Stimulated activated CD4-positive, alpha-beta T cell treated with anti-CD3 and anti-CD28 coated beads, Interleukin-2, amount 100 ng/mL, for 48 hours (primary cell): Measurements from ENCODE around the gene GPR176.
"Not testable (repeated sequence)": the region's sequence is repeated elsewhere in the genome, so short reads cannot be mapped to it uniquely, and the experiment has no call there.

Experiments used
- DNase-seq, 2 donors: peaks; one replicate each; pipeline ENCODE4 v3.0.0-alpha.2; 2020

Gene GPR176

GRCh38 chr15:39934397-39935071 is 14.5 kb upstream of the GPR176 start:
- DNase-seq: peak in 1 of 2 donors; percentile 3

GRCh38 chr15:39931615-39932014 is 11.5 kb upstream of the GPR176 start:
- DNase-seq: no peak

- no peak for DNase-seq
These were observed 6.5 kb upstream of the GPR176 start for GRCh38 chr15:39926526-39926925.

GRCh38 chr15:39925112-39925842 is 5.2 kb upstream of the GPR176 start:
- no peak for DNase-seq

- DNase-seq: no peak
These were observed 4.4 kb upstream of the GPR176 start for GRCh38 chr15:39924437-39924836.

GRCh38 chr15:39922462-39923092 is 2.5 kb upstream of the GPR176 start:
- DNase-seq: no peak

- DNase-seq: no peak
These were observed 1.2 kb upstream of the GPR176 start for GRCh38 chr15:39921274-39921638.

- DNase-seq: peak; percentile 81 to 82
These were observed 626 bp upstream of the GPR176 start for GRCh38 chr15:39920510-39921273.

GRCh38 chr15:39919411-39919747 is 687 bp downstream of the GPR176 start:
- DNase-seq: no peak

GRCh38 chr15:39918688-39919385 is 1.2 kb downstream of the GPR176 start:
- DNase-seq: no peak

GRCh38 chr15:39914977-39915376 is 5.1 kb downstream of the GPR176 start:
- no peak for DNase-seq

- DNase-seq: no peak
These were observed 11.1 kb downstream of the GPR176 start for GRCh38 chr15:39909007-39909406.

GRCh38 chr15:39908186-39908585 is 11.9 kb downstream of the GPR176 start:
- no peak for DNase-seq

- no peak for DNase-seq
These were observed 12.8 kb downstream of the GPR176 start for GRCh38 chr15:39907216-39907615.

- no peak for DNase-seq
These were observed 16.0 kb downstream of the GPR176 start for GRCh38 chr15:39904115-39904514.

- no peak for DNase-seq
These were observed 21.7 kb downstream of the GPR176 start for GRCh38 chr15:39898317-39898716.

- DNase-seq: no peak
These were observed 23.2 kb downstream of the GPR176 start for GRCh38 chr15:39896846-39897245.

- no peak for DNase-seq
These were observed 24.0 kb downstream of the GPR176 start for GRCh38 chr15:39896101-39896500.

GRCh38 chr15:39893051-39893450 is 27.0 kb downstream of the GPR176 start:
- DNase-seq: not testable (repeated sequence)

- DNase-seq: no peak
These were observed 27.6 kb downstream of the GPR176 start for GRCh38 chr15:39892418-39892817.

GRCh38 chr15:39890621-39891020 is 29.4 kb downstream of the GPR176 start:
- DNase-seq: no peak

GRCh38 chr15:39889601-39890000 is 30.5 kb downstream of the GPR176 start:
- DNase-seq: no peak

- no peak for DNase-seq
These were observed 31.3 kb downstream of the GPR176 start for GRCh38 chr15:39888809-39889208.
